A549 (cell line): ENCODE results near the gene ZCCHC12.

Source experiments
- CHD2 ChIP-seq: fragments of 150-350 bp; IDR thresholded peaks from 2 replicates; pipeline ENCODE4 v1.6.1; 2014; ENCODE audit warnings: low read length; ENCODE audit not compliant: partially characterized antibody
- CTCF ChIP-seq: fragments of >200 bp; sonication (Bioruptor Twin); formaldehyde crosslinking; IDR thresholded peaks from 3 replicates; pipeline ENCODE4 v1.5.1; 2016
- EP300 ChIP-seq, 2 experiments: fragments of >200 bp; sonication (Bioruptor Twin); formaldehyde crosslinking; IDR thresholded peaks; 2 replicates in 1 of 2; 3 replicates in 1 of 2; pipeline ENCODE4 v1.6.1; 2016 to 2017
- GATA3 ChIP-seq: IDR thresholded peaks from 2 replicates; pipeline ENCODE4 v1.6.1; 2012; ENCODE audit warnings: borderline replicate concordance
- MAZ ChIP-seq: fragments of 150-350 bp; IDR thresholded peaks from 2 replicates; pipeline ENCODE4 v1.6.1; 2014; ENCODE audit warnings: antibody characterized with exemption, low read depth, low read length, borderline replicate concordance
- NFE2L2 ChIP-seq: fragments of 150-350 bp; conservative IDR thresholded peaks from 2 replicates; pipeline ENCODE4 v1.6.1; 2014; ENCODE audit warnings: low read length
- POLR2A ChIP-seq: IDR thresholded peaks from 2 replicates; pipeline ENCODE4 v1.6.1; 2012; ENCODE audit warnings: mild to moderate bottlenecking, low read length
- POLR2AphosphoS2 ChIP-seq: conservative IDR thresholded peaks from 2 replicates; pipeline ENCODE4 v1.6.1; 2012; ENCODE audit warnings: low read length, improper control_type of control experiment, inconsistent platforms
- ZFP36 ChIP-seq: fragments of 450-650 bp; IDR thresholded peaks from 2 replicates; pipeline ENCODE4 v1.6.1; 2014; ENCODE audit warnings: borderline replicate concordance; ENCODE audit not compliant: partially characterized antibody
- ZSCAN20 ChIP-seq: fragments of 250-450 bp; sonication (Bioruptor Pico); IDR thresholded peaks from 2 replicates; pipeline ENCODE4 v1.8.0; 2022; ENCODE audit warnings: mild to moderate bottlenecking, moderate library complexity
- TF ChIP-seq, protein P1 (sequence below): IDR thresholded peaks from 2 replicates; pipeline ENCODE4 v1.6.1; 2012
- TF ChIP-seq, protein P2 (sequence below): fragments of 450-650 bp; IDR thresholded peaks from 2 replicates; pipeline ENCODE4 v1.6.1; 2014; ENCODE audit warnings: antibody characterized with exemption
- TF ChIP-seq, protein P3 (sequence below): fragments of >200 bp; sonication (Bioruptor Twin); formaldehyde crosslinking; IDR thresholded peaks from 3 replicates; pipeline ENCODE4 v1.6.1; 2016
- TF ChIP-seq, protein P4 (sequence below): fragments of 250-450 bp; sonication (Bioruptor Pico); IDR thresholded peaks from 2 replicates; pipeline ENCODE4 v1.5.0; 2021; ENCODE audit warnings: mild to moderate bottlenecking, moderate library complexity, borderline replicate concordance

- TF ChIP-seq, protein P1, sequence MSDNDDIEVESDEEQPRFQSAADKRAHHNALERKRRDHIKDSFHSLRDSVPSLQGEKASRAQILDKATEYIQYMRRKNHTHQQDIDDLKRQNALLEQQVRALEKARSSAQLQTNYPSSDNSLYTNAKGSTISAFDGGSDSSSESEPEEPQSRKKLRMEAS = no peak
- TF ChIP-seq CTCF (no peak), ZSCAN20 (CRISPR knock-in tag) (no peak), POLR2A (no peak), ZFP36 (no peak), GATA3 (no peak), NFE2L2 (no peak), POLR2AphosphoS2 (no peak), EP300 (IDR thresholded peaks at IDR 0.05) (no peak), CHD2 (no peak), MAZ (no peak)
- TF ChIP-seq, protein P2, sequence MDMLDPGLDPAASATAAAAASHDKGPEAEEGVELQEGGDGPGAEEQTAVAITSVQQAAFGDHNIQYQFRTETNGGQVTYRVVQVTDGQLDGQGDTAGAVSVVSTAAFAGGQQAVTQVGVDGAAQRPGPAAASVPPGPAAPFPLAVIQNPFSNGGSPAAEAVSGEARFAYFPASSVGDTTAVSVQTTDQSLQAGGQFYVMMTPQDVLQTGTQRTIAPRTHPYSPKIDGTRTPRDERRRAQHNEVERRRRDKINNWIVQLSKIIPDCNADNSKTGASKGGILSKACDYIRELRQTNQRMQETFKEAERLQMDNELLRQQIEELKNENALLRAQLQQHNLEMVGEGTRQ = no peak
- TF ChIP-seq, protein P3, sequence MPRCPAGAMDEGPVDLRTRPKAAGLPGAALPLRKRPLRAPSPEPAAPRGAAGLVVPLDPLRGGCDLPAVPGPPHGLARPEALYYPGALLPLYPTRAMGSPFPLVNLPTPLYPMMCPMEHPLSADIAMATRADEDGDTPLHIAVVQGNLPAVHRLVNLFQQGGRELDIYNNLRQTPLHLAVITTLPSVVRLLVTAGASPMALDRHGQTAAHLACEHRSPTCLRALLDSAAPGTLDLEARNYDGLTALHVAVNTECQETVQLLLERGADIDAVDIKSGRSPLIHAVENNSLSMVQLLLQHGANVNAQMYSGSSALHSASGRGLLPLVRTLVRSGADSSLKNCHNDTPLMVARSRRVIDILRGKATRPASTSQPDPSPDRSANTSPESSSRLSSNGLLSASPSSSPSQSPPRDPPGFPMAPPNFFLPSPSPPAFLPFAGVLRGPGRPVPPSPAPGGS = no peak
- TF ChIP-seq, protein P4, sequence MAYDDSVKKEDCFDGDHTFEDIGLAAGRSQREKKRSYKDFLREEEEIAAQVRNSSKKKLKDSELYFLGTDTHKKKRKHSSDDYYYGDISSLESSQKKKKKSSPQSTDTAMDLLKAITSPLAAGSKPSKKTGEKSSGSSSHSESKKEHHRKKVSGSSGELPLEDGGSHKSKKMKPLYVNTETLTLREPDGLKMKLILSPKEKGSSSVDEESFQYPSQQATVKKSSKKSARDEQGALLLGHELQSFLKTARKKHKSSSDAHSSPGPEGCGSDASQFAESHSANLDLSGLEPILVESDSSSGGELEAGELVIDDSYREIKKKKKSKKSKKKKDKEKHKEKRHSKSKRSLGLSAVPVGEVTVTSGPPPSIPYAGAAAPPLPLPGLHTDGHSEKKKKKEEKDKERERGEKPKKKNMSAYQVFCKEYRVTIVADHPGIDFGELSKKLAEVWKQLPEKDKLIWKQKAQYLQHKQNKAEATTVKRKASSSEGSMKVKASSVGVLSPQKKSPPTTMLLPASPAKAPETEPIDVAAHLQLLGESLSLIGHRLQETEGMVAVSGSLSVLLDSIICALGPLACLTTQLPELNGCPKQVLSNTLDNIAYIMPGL (CRISPR knock-in tag) = no peak
These were observed 48.5 kb downstream of the ZCCHC12 start for GRCh38 chrX:118872102-118872566.
